OCI-LY3 (cell line): ENCODE data around the gene LHFPL3.

Experiments
- CTCF ChIP-seq: fragments of 200-600, 300-600 bp; sonication (generic); IDR thresholded peaks from 2 replicates; pipeline ENCODE4 v1.5.1; 2014; ENCODE audit warnings: antibody characterized with exemption, low read length, low read depth
- EZH2phosphoT487 ChIP-seq: fragments of 200-600 bp; shearing (Covaris generic); IDR thresholded peaks from 2 replicates; pipeline ENCODE4 v1.6.1; 2018; ENCODE audit warnings: antibody characterized with exemption, mixed run types, low read depth

GRCh38 chr7:104859754-104860426 is 531.5 kb downstream of the LHFPL3 start:
- TF ChIP-seq CTCF, result no peak
- TF ChIP-seq EZH2phosphoT487, result no peak
